Measurements from ENCODE around the gene MCOLN3.

MCOLN3 gene, protein sequence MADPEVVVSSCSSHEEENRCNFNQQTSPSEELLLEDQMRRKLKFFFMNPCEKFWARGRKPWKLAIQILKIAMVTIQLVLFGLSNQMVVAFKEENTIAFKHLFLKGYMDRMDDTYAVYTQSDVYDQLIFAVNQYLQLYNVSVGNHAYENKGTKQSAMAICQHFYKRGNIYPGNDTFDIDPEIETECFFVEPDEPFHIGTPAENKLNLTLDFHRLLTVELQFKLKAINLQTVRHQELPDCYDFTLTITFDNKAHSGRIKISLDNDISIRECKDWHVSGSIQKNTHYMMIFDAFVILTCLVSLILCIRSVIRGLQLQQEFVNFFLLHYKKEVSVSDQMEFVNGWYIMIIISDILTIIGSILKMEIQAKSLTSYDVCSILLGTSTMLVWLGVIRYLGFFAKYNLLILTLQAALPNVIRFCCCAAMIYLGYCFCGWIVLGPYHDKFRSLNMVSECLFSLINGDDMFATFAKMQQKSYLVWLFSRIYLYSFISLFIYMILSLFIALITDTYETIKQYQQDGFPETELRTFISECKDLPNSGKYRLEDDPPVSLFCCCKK

DNA sequence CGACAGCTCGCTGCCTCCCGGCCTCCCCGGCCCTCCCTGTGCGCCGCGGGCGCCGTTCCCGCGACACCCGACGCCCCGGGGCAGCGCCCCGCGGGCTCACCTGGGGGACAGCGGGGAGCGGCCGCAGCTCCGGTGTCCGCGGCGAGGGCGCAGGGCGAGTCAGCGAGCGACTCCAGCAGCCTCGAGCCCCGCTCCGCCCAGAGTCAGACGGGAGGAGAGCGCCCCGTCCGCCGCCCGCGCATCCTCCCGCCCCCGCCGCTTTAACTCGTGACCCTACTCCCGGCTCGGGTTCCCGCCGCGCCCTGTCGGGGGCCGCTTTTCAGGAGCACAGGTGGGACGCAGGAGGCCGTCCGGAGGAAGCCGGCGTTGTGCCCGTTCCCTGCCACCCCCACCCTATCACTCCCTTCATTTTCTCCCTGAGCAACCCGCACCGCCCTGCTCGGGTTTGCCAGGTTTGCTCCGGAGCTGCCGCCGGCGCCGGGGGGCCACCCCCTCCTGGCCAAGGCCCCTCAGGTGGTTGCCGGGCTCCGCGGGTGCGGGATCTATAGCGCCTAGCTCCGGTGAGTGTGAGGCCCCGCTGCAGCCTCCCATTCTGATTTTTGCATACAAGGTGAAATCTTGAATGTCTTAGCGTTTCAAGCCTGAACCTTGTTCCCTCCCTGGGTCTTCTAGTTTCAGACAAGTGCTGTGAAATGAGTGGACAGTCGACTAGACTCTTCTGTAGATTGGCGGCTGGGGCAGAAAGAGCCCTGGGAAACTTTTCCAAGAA is at the start of gene MCOLN3:
Gene MCOLN3 (minus strand): TSS at position 205 of the 769 bp plus-strand sequence. CDS start 3,140 bp downstream, outside the sequence.
- Histone ChIP-seq H3F3A (ENCODE audit: insufficient read depth, low read length) (peaks cover 3% of the 10 kb centered on the region; the same call in 1 of the 2 replicates), H3K36me3 (ENCODE audit: insufficient read depth, low read length) (no peaks in the 10 kb centered on the region), H3K4me1 (ENCODE audit: insufficient read depth, low read length, severe bottlenecking) (peaks cover 8% of the 10 kb centered on the region), H3K9me3 (ENCODE audit: low read length) (no peaks in the 10 kb centered on the region), H3K9ac (ENCODE audit: low read length) (no peak within 1 kb of the TSS), H4K20me1 (ENCODE audit: insufficient read depth, low read length) (no peaks in the 10 kb centered on the region), H3K79me2 (ENCODE audit: insufficient read depth, low read length) (no peaks in the 10 kb centered on the region), H3K9me2 (ENCODE audit: low read depth, low read length) (no peaks in the 10 kb centered on the region), H2AFZ (ENCODE audit: low read length) (no peak within 1 kb of the TSS), H3K27me3 (ENCODE audit: insufficient read depth, low read length) (peaks cover 11% of the 10 kb centered on the region; the same call in 1 of the 2 replicates), H3K4me3 (ENCODE audit: low read depth, low read length, poor library complexity, severe bottlenecking) (peak within 1 kb of the TSS; percentile 53), H3K27ac (ENCODE audit: low read depth, low read length, poor library complexity, severe bottlenecking) (no peak within 1 kb of the TSS), H3K4me2 (ENCODE audit: low read length) (peak within 1 kb of the TSS; percentile 52)
- TF ChIP-seq EZH2 (IDR thresholded peaks at IDR 0.05; ENCODE audit: borderline replicate concordance, low read length): no peak
- no peak for TF ChIP-seq CTCF (IDR thresholded peaks at IDR 0.05; ENCODE audit: low read length)

GRCh38 chr1:85093644-85094043 is 45.3 kb upstream of the MCOLN3 start:
- no peaks in the 10 kb centered on the region for H3K4me1 ChIP-seq (ENCODE audit: insufficient read depth, low read length, severe bottlenecking)
- TF ChIP-seq CTCF (IDR thresholded peaks at IDR 0.05; ENCODE audit: low read length): no peak
- TF ChIP-seq EZH2 (IDR thresholded peaks at IDR 0.05; ENCODE audit: borderline replicate concordance, low read length): no peak
- no peak overlapping the region for H3K9ac ChIP-seq (ENCODE audit: low read length)
- H3K36me3 ChIP-seq (ENCODE audit: insufficient read depth, low read length): no peaks in the 10 kb centered on the region
- no peak overlapping the region for H3K27ac ChIP-seq (ENCODE audit: low read depth, low read length, poor library complexity, severe bottlenecking)
- no peak overlapping the region for H3K4me2 ChIP-seq (ENCODE audit: low read length)
- H2AFZ ChIP-seq (ENCODE audit: low read length): no peak overlapping the region
- no peaks in the 10 kb centered on the region for H3F3A ChIP-seq (ENCODE audit: insufficient read depth, low read length)
- no peaks in the 10 kb centered on the region for H3K9me2 ChIP-seq (ENCODE audit: low read depth, low read length)
- no peaks in the 10 kb centered on the region for H3K27me3 ChIP-seq (ENCODE audit: insufficient read depth, low read length)
- no peaks in the 10 kb centered on the region for H4K20me1 ChIP-seq (ENCODE audit: insufficient read depth, low read length)
- H3K9me3 ChIP-seq (ENCODE audit: low read length): no peaks in the 10 kb centered on the region
- no peak overlapping the region for H3K4me3 ChIP-seq (ENCODE audit: low read depth, low read length, poor library complexity, severe bottlenecking)
- no peaks in the 10 kb centered on the region for H3K79me2 ChIP-seq (ENCODE audit: insufficient read depth, low read length)

DNA sequence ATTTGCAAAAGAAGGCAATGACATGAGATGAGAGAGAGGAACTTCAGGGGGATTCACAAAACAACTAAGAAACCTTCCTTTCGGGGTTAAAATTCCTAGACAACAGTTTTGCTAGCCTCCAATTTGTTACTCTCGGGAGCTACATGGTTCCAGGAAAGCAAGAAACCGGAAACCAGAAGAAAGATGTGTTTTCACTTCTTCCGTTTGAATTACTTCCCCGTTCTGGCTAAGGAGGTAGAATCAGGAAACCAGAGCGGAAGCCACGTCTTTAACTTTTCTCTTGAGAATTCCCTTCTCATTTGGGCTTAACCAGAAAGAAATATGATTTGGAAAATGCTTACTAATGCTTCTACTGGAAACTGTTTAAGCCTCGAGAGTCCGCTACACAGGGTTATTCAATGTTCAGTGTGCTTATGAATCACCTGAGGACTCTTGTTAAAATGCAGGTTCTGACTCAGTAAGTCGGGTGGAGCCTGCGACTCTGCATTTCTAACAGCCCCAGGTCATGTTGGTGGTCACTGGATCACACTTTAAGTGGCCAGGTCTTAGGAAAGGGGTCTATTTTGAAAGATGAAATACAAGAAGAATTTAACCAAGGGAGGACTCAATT is 43.5 kb upstream of the MCOLN3 start:
- no peak overlapping the region for H3K4me3 ChIP-seq (ENCODE audit: low read depth, low read length, poor library complexity, severe bottlenecking)
- no peaks in the 10 kb centered on the region for H3K4me1 ChIP-seq (ENCODE audit: insufficient read depth, low read length, severe bottlenecking)
- no peak overlapping the region; the same call in 1 of the 2 replicates for H3K4me2 ChIP-seq (ENCODE audit: low read length)
- H2AFZ ChIP-seq (ENCODE audit: low read length): no peak overlapping the region
- H3K27me3 ChIP-seq (ENCODE audit: insufficient read depth, low read length): no peaks in the 10 kb centered on the region
- H3K79me2 ChIP-seq (ENCODE audit: insufficient read depth, low read length): no peaks in the 10 kb centered on the region
- H3K9ac ChIP-seq (ENCODE audit: low read length): no peak overlapping the region
- H3K36me3 ChIP-seq (ENCODE audit: insufficient read depth, low read length): no peaks in the 10 kb centered on the region
- no peaks in the 10 kb centered on the region for H3K9me2 ChIP-seq (ENCODE audit: low read depth, low read length)
- no peaks in the 10 kb centered on the region for H3F3A ChIP-seq (ENCODE audit: insufficient read depth, low read length)
- H4K20me1 ChIP-seq (ENCODE audit: insufficient read depth, low read length): no peaks in the 10 kb centered on the region
- TF ChIP-seq EZH2 (IDR thresholded peaks at IDR 0.05; ENCODE audit: borderline replicate concordance, low read length) (no peak), CTCF (IDR thresholded peaks at IDR 0.05; ENCODE audit: low read length) (no peak)
- H3K27ac ChIP-seq (ENCODE audit: low read depth, low read length, poor library complexity, severe bottlenecking): no peak overlapping the region
- no peaks in the 10 kb centered on the region for H3K9me3 ChIP-seq (ENCODE audit: low read length)

All from OCI-LY1 (cell line).